ENCODE measurements around the gene ATOSB. TPM values are rescaled to one million over a fixed set of nuclear protein-coding genes. Genes with fewer than 3 reads are reported as not detected.

Gene ATOSB
- total and polyA plus RNA-seq, 9 of the 15 experiments (the other 6 are each of a cell fraction or from before 2014, with no cell fraction given) = 0.45 to 8.0 (median 4.2) TPM

- TF ChIP-seq ATF6 (CRISPR knock-in tag; IDR thresholded peaks at IDR 0.05) (no peak), WHSC1 (IDR thresholded peaks at IDR 0.05; ENCODE audit: low read length) (no peak), ZBED1 (IDR thresholded peaks at IDR 0.05) (no peak), SAFB2 (IDR thresholded peaks at IDR 0.05; ENCODE audit: borderline replicate concordance, low read depth, low read length, severe bottlenecking) (no peak), BRF2 (IDR thresholded peaks at IDR 0.05; ENCODE audit: borderline replicate concordance, insufficient read depth, insufficient read length) (no peak), SFPQ (IDR thresholded peaks at IDR 0.05; ENCODE audit: low read depth, low read length) (no peak), ZFP1 (CRISPR knock-in tag; IDR thresholded peaks at IDR 0.05) (no peak), ZFP36 (IDR thresholded peaks at IDR 0.05; ENCODE audit: low read depth, low read length, partially characterized antibody) (no peak), ZNF639 (CRISPR knock-in tag; conservative IDR thresholded peaks at IDR 0.05 in 1 of 2, IDR thresholded peaks at IDR 0.05 in 1 of 2) (peak in 1 of 2 experiments; percentile 14; a peak in 1 of 4 replicates), MBD2 (IDR thresholded peaks at IDR 0.05; ENCODE audit: borderline replicate concordance, low read depth) (peak; percentile 50; the same call in 1 of the 2 replicates), NCOA1 (IDR thresholded peaks at IDR 0.05; ENCODE audit: low read depth) (no peak), ZBTB2 (IDR thresholded peaks at IDR 0.05) (no peak), SMAD3 (CRISPR knock-in tag; conservative IDR thresholded peaks at IDR 0.05) (no peak), PRDM10 (IDR thresholded peaks at IDR 0.05; ENCODE audit: partially characterized antibody) (peak; percentile 80)
These were observed 19.4 kb downstream of the ATOSB start, which contains the start of gene PIGO (continued) for GRCh38 chr9:35096035-35096849.
